GM19463 (cell line): Measurements from ENCODE around the gene CLK1.
"Not testable (repeated sequence)": the region's sequence is repeated elsewhere in the genome, so short reads cannot be mapped to it uniquely, and the experiment has no call there.

Experiments
- ATAC-seq: cut with Tn5 transposase; IDR thresholded peaks from one replicate; pipeline ENCODE4 v1.9.1; 2021; ENCODE audit warnings: mild to moderate bottlenecking, moderate library complexity; ENCODE audit not compliant: unreplicated experiment

CLK1 gene

GRCh38 chr2:200851398-200852248 lies 12.8 kb downstream of the CLK1 start:
- no peak for ATAC-seq

DNA sequence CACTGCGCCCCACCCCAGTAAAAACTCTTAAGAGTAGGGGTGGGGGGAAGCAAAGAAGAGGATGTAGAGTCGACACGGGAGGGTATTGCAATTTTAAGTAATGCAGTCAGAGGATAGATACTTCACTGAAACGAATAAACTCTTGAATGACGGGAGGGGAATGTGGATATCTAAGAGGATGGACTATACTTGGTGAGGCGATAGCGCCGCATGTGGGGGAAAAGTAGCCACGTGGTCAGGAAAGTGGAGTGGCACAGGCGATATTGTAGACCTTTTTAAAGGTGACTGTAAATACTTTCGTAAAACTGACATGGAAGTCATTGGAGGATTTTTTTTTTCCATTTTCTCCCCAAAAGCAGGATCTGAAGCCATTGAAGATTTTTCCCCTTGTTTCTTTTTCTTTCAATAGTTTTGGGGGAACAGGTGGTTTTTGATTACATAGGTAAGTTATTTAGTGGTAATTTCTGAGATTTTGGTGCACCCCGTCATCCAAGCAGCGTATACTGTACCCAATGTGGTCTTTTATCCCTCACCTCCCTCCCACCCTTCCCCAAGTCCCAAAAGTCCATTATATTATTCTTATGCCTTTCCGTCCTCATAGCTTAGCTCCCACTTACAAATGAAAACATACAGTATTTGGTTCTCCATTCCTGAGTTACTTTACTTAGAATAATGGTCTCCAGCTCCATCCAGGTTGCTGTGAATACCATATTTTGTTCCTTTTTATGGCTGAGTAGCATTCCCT lies 13.8 kb downstream of the CLK1 start:
- ATAC-seq: no peak

- no peak for ATAC-seq
Observed at GRCh38 chr2:200847939-200848338, 16.5 kb downstream of the CLK1 start.

DNA sequence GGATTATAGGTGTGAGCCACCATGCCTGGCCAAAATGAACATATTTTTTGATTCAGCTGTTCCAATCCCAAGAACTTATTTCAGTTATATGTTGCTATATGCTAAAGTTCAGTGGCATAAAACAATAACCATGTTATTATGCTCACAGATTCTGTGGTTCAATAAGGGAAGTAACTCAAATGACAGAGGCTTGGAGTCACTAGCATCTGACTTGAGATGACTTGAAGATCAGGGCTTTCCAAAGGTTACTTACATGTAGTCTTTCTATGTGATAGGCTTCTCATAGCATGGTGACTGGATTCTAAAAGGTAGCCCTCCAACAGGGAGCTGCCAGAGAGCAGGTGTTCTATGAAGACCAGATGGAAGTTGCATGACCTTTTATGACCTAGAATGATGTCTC lies 17.2 kb downstream of the CLK1 start:
- no peak for ATAC-seq

GRCh38 chr2:200845669-200846325 lies 18.7 kb downstream of the CLK1 start:
- ATAC-seq: no peak

DNA sequence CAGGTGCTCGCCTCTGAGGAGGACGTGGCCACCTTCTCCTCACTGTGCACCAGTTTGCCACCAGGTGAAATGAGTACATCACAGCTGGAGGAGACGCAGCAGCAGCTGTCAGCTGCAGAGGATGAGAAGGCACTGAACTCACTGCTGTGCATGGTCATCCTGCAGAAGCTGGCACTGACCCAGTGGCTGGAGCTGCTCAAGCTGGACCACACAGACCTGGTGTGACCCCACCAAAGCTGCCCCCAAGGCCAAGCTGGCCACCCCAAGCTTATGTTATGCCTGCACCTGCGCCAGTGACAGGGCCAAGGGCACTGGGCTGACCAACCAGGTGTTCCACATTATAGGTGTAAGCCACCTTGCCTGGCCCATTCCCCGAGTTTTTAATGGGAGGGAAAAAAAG lies 19.3 kb downstream of the CLK1 start:
- ATAC-seq: no peak

GRCh38 chr2:200843993-200844948 lies 20.2 kb downstream of the CLK1 start:
- no peak for ATAC-seq

DNA sequence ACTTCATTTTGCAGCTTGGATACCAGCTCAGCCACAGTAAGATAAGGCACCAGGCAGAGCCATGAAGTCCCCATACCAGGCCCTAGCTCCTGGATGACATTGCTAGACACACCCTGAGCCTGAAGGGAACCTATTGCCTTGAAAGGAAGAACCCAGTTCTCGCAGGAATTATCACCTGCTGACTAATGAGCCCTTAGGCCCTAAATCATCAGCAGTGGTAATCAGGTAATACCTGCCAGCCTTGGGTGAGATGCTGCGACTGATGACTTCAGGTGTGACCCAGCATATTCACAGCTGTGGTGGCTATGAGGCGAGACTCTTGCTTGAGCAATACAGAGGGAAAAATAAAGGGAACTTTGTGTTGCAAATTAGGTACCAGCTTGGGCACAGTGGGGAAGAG lies 24.9 kb downstream of the CLK1 start:
- no peak for ATAC-seq

GRCh38 chr2:200834701-200835100 lies 29.8 kb downstream of the CLK1 start:
- ATAC-seq: no peak

DNA sequence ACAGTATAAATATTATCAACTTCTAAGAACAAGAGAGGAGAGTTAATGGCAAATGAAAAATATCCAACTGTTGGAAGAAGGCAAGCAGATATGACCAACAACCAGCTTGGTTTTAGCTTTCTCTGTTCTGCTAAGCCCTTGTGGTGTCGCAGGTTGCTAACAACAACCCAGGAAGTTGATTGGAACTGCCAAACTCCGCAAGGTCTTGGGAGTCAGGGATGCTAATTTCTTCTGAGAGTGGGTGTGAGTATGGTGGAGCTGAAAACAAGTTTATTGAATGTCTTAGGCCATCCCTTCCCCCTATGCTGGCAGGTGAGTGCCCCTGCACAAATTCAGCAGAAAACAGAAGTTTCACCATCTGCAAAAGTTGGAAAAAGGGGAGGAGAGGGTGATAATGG lies 35.2 kb downstream of the CLK1 start:
- ATAC-seq: no peak

DNA sequence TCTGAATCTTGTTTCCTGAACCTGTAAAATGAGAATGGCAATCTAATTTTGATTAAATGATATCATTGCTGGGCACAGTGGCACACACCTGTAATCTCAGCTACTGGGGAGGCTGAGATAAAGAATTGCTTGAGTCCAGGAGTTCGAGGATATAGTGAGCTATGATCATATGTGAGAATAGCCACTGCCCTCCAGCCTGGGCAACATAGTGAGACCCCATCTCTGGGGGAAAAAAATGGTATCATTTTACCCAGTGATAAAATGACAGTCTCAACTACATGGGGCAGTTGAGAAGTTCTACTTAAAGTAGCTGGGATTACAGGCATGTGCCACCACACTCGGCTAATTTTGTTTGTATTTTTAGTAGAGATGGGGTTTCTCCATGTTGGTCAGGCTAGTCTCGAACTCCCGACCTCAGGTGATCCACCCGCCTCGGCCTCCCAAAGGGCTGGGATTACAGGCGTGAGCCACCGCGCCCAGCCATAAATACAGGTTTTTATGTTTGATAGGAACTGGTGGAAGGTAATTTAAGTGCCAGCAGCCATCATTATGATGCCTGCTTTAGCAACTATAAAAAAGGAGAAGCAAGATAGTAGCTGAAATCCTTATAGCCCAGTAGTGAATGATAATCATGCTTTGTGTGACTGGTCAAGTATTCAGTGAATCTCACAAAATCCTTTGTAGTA lies 35.7 kb downstream of the CLK1 start:
- ATAC-seq: no peak

DNA sequence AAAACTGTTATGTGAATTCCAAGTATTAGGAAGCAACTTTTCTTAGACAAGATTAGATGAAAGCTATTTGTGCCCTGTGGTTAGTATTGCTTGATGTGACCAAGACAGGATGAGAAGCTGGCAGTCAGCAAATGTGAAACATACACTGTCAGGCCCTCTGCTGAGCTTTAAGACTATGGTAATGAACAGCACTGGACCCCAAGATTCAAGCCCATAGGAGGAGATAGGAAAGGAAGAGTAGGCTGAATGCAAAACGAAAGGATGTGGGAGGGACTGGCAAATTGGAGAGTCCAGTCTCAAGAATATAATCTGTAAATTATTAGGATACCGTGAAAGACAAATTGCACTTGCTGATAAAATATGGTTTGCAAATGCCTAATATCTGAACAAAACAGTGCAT lies 36.4 kb downstream of the CLK1 start:
- no peak for ATAC-seq

GRCh38 chr2:200821686-200822245 lies 42.7 kb downstream of the CLK1 start:
- ATAC-seq: no peak

- ATAC-seq: no peak
Observed at GRCh38 chr2:200820573-200821234, 43.8 kb downstream of the CLK1 start.

DNA sequence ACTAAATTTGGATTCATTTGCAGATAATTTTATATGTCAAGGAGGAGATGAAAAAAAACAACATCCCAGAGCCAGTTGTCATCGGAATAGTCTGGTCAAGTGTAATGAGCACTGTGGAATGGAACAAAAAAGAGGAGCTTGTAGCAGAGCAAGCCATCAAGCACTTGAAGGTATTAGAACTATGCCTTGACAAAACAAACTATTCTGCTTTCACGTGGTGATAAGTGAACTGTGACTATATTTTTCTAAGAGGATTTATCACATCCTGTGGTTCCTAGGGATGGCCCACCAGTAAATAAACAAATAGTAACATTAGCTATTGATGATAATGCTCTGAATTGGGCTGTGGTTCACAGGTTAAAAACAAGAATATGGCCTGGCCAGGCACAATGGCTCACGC lies 45.7 kb downstream of the CLK1 start:
- ATAC-seq: not testable (repeated sequence)

DNA sequence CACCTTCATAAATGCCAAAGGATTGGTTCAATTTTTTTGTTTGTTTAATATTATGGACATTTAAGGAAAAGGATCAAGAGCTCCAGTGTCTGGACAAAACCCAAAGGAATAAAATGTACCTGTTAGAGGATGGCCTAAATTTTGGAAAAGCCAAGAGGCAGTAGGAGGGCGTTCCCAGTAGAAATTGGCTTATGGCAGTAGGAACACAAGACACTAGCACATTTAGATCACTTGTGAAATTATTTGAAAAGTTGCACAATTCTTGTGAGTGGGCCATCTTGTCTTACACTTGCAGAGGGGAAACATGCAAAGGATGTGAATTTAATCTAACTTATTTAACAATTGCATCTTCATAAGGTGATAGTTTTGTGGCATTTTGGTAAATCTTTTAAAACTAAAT lies 49.5 kb downstream of the CLK1 start:
- ATAC-seq: no peak

DNA sequence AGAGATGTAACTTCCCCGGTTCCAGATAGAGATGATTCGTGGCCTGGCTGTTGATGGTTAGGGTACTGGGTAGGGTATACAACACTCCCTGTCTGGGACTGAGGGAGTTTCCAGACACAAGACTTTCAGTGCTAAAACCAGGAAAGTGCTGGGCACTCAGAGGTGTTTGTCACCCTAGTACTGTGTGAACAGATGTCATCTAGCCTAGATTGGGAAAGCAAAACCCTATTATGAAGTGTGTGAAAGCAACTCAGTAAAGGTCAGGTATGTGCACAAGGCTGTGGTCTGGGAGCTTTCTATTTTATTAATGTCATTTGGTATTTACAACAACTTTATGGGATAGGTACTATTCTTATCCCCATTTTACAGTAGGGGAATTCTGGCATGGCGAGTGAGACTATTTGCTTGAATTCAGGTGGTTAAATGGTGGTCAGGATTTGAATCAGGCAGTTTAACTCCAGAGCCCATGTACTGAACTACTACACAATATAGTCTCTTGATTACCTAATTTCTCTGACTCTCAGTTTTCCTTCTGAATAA lies 50.1 kb downstream of the CLK1 start:
- ATAC-seq: peak; percentile 20

DNA sequence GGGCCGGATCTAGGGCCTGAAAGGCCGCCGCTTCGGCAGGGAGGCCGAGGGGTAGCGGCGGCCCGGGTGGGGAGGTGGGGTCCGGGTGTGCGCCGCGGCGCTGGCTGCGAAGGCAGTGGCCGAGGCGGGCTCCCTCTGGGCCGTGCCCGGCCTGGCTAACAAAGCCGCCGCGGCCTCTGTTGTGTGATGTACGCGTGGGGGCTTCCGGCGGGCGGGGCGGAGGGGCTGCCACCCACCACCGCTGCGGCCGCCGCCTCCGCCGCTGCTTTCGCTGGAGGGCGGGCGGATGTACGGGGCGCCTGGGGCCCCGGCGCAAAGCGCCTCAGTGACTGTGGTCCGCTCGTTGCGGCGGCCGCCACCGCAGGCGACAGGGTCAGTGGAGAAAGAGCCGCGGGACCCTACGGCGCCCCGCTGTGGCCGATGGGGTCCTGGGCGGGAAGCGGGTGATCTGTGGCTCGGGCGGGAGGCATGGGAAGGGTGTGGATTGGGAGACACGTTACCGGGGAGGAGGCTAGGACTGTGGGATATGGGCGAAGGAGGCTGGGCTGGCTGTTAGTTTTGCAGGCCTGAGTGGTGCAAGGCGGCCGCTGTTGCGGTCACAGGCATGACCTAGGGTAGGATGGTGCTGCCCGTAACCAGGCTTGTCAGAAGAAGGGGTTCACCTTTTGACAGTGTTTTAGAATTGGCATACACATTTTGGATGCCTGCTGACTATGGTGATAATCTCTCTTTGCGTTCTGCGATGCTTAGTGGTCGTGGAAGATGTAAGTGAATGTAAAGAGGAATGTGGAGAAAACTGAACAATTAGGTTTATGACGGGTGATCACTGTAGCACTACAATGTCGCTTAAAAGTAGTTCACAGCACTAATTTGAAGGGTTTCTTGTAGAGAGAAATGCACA lies 52.1 kb downstream of the CLK1 start:
- ATAC-seq: peak; percentile 36
